HEK293 (cell line): Measurements from ENCODE around the gene CMTM5.

ENCODE experiments used
- CTCF ChIA-PET: fragments of 350-600 bp; formaldehyde crosslinking; extraction: SDS; loops from one replicate; lab custom pipeline; 2021; ENCODE audit warnings: antibody characterized with exemption; lab: Yijun Ruan, JAX
- POLR2A ChIA-PET: fragments of 300-600 bp; formaldehyde crosslinking; extraction: SDS; loops from one replicate; lab custom pipeline; 2020; ENCODE audit warnings: antibody characterized with exemption, inconsistent platforms; lab: Yijun Ruan, JAX
- H3K27ac ChIP-seq: fragments of 200-500 bp; sonication (Bioruptor generic); 2 replicates; pipeline ENCODE4 v1.5.1; 2014; ENCODE audit warnings: low read depth, low read length, control low read depth, inconsistent platforms; ENCODE audit errors: extremely low read depth
- H3K36me3 ChIP-seq, 2 experiments: fragments of 200-500 bp in 1 of 2; sonication (Bioruptor generic) in 1 of 2; 1 replicate in 1 of 2; 2 replicates in 1 of 2; pipeline ENCODE4 v1.5.1; 2014 to 2017; ENCODE audit warnings: inconsistent platforms in 2 of 2, low read length in 2 of 2; ENCODE audit not compliant: control insufficient read depth in 2 of 2, insufficient read depth in 1 of 2
- H3K4me1 ChIP-seq: fragments of 200-500 bp; sonication (Bioruptor generic); 2 replicates; pipeline ENCODE4 v1.5.1; 2014; ENCODE audit warnings: mild to moderate bottlenecking, low read length, inconsistent platforms; ENCODE audit not compliant: control insufficient read depth, insufficient read depth
- H3K4me3 ChIP-seq: 2 replicates; pipeline ENCODE4 v1.5.1; 2011; ENCODE audit warnings: low read depth, mild to moderate bottlenecking, control low read depth, low read length, moderate library complexity
- H3K9me3 ChIP-seq: fragments of 200-500 bp; sonication (Bioruptor generic); 2 replicates; pipeline ENCODE4 v1.5.1; 2014; ENCODE audit warnings: low read depth, low read length, inconsistent platforms; ENCODE audit not compliant: control insufficient read depth, insufficient read depth
- SCRT1 ChIP-seq: fragments of 450-650 bp; formaldehyde crosslinking; IDR thresholded peaks from 2 replicates; pipeline ENCODE4 v1.5.1; 2016; ENCODE audit warnings: missing biosample characterization, missing genetic modification characterization, borderline replicate concordance
- ZBTB8A ChIP-seq: fragments of 450-650 bp; formaldehyde crosslinking; IDR thresholded peaks from 2 replicates; pipeline ENCODE4 v1.5.1; 2016; ENCODE audit warnings: missing biosample characterization, missing genetic modification characterization
- ZFP3 ChIP-seq: fragments of 450-650 bp; formaldehyde crosslinking; IDR thresholded peaks from 2 replicates; pipeline ENCODE4 v1.5.1; 2016; ENCODE audit warnings: low read depth, missing biosample characterization, missing genetic modification characterization
- ZFP69B ChIP-seq: fragments of 450-650 bp; formaldehyde crosslinking; IDR thresholded peaks from 2 replicates; pipeline ENCODE4 v1.5.1; 2016; ENCODE audit warnings: missing biosample characterization, missing genetic modification characterization
- ZNF10 ChIP-seq: fragments of 450-650 bp; formaldehyde crosslinking; IDR thresholded peaks from 2 replicates; pipeline ENCODE4 v1.5.1; 2017; ENCODE audit warnings: missing biosample characterization, missing genetic modification characterization
- ZNF132 ChIP-seq: fragments of 450-650 bp; formaldehyde crosslinking; IDR thresholded peaks from 2 replicates; pipeline ENCODE4 v1.5.1; 2017; ENCODE audit warnings: missing biosample characterization, missing genetic modification characterization, borderline replicate concordance
- ZNF133 ChIP-seq: fragments of 450-650 bp; formaldehyde crosslinking; IDR thresholded peaks from 2 replicates; pipeline ENCODE4 v1.5.1; 2016; ENCODE audit warnings: missing biosample characterization, missing genetic modification characterization
- ZNF157 ChIP-seq: fragments of 450-650 bp; formaldehyde crosslinking; IDR thresholded peaks from 2 replicates; pipeline ENCODE4 v1.5.1; 2016; ENCODE audit warnings: missing biosample characterization, missing genetic modification characterization
- ZNF350 ChIP-seq: fragments of 450-650 bp; formaldehyde crosslinking; IDR thresholded peaks from 2 replicates; pipeline ENCODE4 v1.5.0; 2017; ENCODE audit warnings: missing biosample characterization, mild to moderate bottlenecking, missing genetic modification characterization
- ZNF701 ChIP-seq: fragments of 450-650 bp; formaldehyde crosslinking; IDR thresholded peaks from 2 replicates; pipeline ENCODE4 v1.5.1; 2016; ENCODE audit warnings: missing biosample characterization, missing genetic modification characterization
- ZNF776 ChIP-seq: fragments of 450-650 bp; formaldehyde crosslinking; IDR thresholded peaks from 2 replicates; pipeline ENCODE4 v1.5.0; 2017; ENCODE audit warnings: missing biosample characterization, missing genetic modification characterization, borderline replicate concordance
- ZSCAN23 ChIP-seq: fragments of 450-650 bp; formaldehyde crosslinking; IDR thresholded peaks from 2 replicates; pipeline ENCODE4 v1.5.1; 2016; ENCODE audit warnings: missing biosample characterization, missing genetic modification characterization
- TF ChIP-seq, protein P1 (sequence below): fragments of 450-650 bp; formaldehyde crosslinking; IDR thresholded peaks from 2 replicates; pipeline ENCODE4 v1.5.1; 2016; ENCODE audit warnings: missing biosample characterization, missing genetic modification characterization
- TF ChIP-seq, protein P2 (sequence below): fragments of 450-650 bp; formaldehyde crosslinking; IDR thresholded peaks from 2 replicates; pipeline ENCODE4 v1.5.1; 2016; ENCODE audit warnings: missing biosample characterization, missing genetic modification characterization
- TF ChIP-seq, protein P3 (sequence below): fragments of 450-650 bp; formaldehyde crosslinking; IDR thresholded peaks from 2 replicates; pipeline ENCODE4 v1.5.1; 2016; ENCODE audit warnings: missing biosample characterization, missing genetic modification characterization
- TF ChIP-seq, protein P4 (sequence below): fragments of 450-650 bp; formaldehyde crosslinking; IDR thresholded peaks from 2 replicates; pipeline ENCODE4 v1.5.1; 2016; ENCODE audit warnings: missing biosample characterization, missing genetic modification characterization, low read depth
- TF ChIP-seq, protein P5 (sequence below): fragments of 450-650 bp; formaldehyde crosslinking; IDR thresholded peaks from 2 replicates; pipeline ENCODE4 v1.5.1; 2017; ENCODE audit warnings: missing biosample characterization, missing genetic modification characterization
- TF ChIP-seq, protein P6 (sequence below): fragments of 450-650 bp; formaldehyde crosslinking; IDR thresholded peaks from 2 replicates; pipeline ENCODE4 v1.5.1; 2016; ENCODE audit warnings: missing biosample characterization, missing genetic modification characterization, borderline replicate concordance
- TF ChIP-seq, protein P7 (sequence below): fragments of 450-650 bp; formaldehyde crosslinking; IDR thresholded peaks from 2 replicates; pipeline ENCODE4 v1.5.1; 2017; ENCODE audit warnings: missing biosample characterization, missing genetic modification characterization
- TF ChIP-seq, protein P8 (sequence below): fragments of 450-650 bp; formaldehyde crosslinking; IDR thresholded peaks from 2 replicates; pipeline ENCODE4 v1.5.1; 2016; ENCODE audit warnings: missing biosample characterization, missing genetic modification characterization

The CMTM5 gene

DNA sequence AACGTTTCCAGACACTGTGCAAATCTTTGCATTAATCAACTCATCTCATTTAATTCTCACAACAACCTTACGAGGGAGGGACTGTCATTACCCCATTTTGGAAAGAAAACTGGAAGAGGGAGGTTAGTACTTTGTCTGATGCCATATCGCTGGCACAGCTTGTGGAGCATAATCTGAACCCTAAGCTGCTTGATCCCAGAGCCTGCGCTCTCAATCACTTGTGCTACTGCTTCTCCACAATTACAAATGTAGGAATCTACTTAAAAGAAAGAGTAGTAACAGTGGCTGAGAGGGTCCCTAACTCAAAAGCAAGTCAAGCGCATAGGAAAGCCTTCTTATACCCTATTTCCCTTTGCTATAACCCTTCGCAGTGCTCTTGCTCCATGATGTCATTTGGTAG, 15.1 kb upstream of the CMTM5 start:
- Histone ChIP-seq H3K9me3 (no peaks in the 10 kb centered on the region), H3K36me3 (no peaks in the 10 kb centered on the region), H3K27ac (no peak overlapping the region), H3K4me3 (no peak overlapping the region), H3K4me1 (no peaks in the 10 kb centered on the region)
- ChIA-PET CTCF (interaction anchor here (0.6 to 2.2 kb wide), 7 partner anchors 9 to 224 kb away, joined by 3 to 10 read pairs (median 5); partner anchors contain the start of gene SLC22A17), POLR2A (no interaction called here)
- TF ChIP-seq ZNF701 (no peak), ZNF350 (tag by site-specific recombination) (no peak), ZNF132 (tag by site-specific recombination) (no peak), ZNF776 (tag by site-specific recombination) (no peak), ZNF133 (tag by site-specific recombination) (no peak), ZNF157 (tag by site-specific recombination) (no peak), ZNF10 (tag by site-specific recombination) (no peak), ZSCAN23 (no peak), ZFP69B (no peak), SCRT1 (no peak), ZFP3 (no peak), ZBTB8A (no peak)
- TF ChIP-seq, protein P1, sequence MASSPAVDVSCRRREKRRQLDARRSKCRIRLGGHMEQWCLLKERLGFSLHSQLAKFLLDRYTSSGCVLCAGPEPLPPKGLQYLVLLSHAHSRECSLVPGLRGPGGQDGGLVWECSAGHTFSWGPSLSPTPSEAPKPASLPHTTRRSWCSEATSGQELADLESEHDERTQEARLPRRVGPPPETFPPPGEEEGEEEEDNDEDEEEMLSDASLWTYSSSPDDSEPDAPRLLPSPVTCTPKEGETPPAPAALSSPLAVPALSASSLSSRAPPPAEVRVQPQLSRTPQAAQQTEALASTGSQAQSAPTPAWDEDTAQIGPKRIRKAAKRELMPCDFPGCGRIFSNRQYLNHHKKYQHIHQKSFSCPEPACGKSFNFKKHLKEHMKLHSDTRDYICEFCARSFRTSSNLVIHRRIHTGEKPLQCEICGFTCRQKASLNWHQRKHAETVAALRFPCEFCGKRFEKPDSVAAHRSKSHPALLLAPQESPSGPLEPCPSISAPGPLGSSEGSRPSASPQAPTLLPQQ: no peak
- TF ChIP-seq, protein P2, sequence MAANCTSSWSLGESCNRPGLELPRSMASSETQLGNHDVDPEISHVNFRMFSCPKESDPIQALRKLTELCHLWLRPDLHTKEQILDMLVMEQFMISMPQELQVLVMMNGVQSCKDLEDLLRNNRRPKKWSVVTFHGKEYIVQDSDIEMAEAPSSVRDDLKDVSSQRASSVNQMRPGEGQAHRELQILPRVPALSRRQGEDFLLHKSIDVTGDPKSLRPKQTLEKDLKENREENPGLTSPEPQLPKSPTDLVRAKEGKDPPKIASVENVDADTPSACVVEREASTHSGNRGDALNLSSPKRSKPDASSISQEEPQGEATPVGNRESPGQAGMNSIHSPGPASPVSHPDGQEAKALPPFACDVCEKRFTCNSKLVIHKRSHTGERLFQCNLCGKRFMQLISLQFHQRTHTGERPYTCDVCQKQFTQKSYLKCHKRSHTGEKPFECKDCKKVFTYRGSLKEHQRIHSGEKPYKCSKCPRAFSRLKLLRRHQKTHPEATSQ (tag by site-specific recombination): no peak
- TF ChIP-seq, protein P3, sequence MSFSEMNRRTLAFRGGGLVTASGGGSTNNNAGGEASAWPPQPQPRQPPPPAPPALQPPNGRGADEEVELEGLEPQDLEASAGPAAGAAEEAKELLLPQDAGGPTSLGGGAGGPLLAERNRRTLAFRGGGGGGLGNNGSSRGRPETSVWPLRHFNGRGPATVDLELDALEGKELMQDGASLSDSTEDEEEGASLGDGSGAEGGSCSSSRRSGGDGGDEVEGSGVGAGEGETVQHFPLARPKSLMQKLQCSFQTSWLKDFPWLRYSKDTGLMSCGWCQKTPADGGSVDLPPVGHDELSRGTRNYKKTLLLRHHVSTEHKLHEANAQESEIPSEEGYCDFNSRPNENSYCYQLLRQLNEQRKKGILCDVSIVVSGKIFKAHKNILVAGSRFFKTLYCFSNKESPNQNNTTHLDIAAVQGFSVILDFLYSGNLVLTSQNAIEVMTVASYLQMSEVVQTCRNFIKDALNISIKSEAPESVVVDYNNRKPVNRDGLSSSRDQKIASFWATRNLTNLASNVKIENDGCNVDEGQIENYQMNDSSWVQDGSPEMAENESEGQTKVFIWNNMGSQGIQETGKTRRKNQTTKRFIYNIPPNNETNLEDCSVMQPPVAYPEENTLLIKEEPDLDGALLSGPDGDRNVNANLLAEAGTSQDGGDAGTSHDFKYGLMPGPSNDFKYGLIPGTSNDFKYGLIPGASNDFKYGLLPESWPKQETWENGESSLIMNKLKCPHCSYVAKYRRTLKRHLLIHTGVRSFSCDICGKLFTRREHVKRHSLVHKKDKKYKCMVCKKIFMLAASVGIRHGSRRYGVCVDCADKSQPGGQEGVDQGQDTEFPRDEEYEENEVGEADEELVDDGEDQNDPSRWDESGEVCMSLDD (tag by site-specific recombination): no peak
- TF ChIP-seq, protein P4, sequence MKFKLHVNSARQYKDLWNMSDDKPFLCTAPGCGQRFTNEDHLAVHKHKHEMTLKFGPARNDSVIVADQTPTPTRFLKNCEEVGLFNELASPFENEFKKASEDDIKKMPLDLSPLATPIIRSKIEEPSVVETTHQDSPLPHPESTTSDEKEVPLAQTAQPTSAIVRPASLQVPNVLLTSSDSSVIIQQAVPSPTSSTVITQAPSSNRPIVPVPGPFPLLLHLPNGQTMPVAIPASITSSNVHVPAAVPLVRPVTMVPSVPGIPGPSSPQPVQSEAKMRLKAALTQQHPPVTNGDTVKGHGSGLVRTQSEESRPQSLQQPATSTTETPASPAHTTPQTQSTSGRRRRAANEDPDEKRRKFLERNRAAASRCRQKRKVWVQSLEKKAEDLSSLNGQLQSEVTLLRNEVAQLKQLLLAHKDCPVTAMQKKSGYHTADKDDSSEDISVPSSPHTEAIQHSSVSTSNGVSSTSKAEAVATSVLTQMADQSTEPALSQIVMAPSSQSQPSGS: no peak
- TF ChIP-seq, protein P5, sequence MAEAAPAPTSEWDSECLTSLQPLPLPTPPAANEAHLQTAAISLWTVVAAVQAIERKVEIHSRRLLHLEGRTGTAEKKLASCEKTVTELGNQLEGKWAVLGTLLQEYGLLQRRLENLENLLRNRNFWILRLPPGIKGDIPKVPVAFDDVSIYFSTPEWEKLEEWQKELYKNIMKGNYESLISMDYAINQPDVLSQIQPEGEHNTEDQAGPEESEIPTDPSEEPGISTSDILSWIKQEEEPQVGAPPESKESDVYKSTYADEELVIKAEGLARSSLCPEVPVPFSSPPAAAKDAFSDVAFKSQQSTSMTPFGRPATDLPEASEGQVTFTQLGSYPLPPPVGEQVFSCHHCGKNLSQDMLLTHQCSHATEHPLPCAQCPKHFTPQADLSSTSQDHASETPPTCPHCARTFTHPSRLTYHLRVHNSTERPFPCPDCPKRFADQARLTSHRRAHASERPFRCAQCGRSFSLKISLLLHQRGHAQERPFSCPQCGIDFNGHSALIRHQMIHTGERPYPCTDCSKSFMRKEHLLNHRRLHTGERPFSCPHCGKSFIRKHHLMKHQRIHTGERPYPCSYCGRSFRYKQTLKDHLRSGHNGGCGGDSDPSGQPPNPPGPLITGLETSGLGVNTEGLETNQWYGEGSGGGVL (tag by site-specific recombination): no peak
- TF ChIP-seq, protein P6, sequence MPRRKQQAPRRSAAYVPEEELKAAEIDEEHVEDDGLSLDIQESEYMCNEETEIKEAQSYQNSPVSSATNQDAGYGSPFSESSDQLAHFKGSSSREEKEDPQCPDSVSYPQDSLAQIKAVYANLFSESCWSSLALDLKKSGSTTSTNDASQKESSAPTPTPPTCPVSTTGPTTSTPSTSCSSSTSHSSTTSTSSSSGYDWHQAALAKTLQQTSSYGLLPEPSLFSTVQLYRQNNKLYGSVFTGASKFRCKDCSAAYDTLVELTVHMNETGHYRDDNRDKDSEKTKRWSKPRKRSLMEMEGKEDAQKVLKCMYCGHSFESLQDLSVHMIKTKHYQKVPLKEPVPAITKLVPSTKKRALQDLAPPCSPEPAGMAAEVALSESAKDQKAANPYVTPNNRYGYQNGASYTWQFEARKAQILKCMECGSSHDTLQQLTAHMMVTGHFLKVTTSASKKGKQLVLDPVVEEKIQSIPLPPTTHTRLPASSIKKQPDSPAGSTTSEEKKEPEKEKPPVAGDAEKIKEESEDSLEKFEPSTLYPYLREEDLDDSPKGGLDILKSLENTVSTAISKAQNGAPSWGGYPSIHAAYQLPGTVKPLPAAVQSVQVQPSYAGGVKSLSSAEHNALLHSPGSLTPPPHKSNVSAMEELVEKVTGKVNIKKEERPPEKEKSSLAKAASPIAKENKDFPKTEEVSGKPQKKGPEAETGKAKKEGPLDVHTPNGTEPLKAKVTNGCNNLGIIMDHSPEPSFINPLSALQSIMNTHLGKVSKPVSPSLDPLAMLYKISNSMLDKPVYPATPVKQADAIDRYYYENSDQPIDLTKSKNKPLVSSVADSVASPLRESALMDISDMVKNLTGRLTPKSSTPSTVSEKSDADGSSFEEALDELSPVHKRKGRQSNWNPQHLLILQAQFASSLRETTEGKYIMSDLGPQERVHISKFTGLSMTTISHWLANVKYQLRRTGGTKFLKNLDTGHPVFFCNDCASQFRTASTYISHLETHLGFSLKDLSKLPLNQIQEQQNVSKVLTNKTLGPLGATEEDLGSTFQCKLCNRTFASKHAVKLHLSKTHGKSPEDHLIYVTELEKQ: no peak
- TF ChIP-seq, protein P7, sequence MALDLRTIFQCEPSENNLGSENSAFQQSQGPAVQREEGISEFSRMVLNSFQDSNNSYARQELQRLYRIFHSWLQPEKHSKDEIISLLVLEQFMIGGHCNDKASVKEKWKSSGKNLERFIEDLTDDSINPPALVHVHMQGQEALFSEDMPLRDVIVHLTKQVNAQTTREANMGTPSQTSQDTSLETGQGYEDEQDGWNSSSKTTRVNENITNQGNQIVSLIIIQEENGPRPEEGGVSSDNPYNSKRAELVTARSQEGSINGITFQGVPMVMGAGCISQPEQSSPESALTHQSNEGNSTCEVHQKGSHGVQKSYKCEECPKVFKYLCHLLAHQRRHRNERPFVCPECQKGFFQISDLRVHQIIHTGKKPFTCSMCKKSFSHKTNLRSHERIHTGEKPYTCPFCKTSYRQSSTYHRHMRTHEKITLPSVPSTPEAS: no peak
- TF ChIP-seq, protein P8, sequence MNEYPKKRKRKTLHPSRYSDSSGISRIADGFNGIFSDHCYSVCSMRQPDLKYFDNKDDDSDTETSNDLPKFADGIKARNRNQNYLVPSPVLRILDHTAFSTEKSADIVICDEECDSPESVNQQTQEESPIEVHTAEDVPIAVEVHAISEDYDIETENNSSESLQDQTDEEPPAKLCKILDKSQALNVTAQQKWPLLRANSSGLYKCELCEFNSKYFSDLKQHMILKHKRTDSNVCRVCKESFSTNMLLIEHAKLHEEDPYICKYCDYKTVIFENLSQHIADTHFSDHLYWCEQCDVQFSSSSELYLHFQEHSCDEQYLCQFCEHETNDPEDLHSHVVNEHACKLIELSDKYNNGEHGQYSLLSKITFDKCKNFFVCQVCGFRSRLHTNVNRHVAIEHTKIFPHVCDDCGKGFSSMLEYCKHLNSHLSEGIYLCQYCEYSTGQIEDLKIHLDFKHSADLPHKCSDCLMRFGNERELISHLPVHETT (tag by site-specific recombination): no peak
